ENCODE data around the gene NPAS1.

- TF ChIP-seq CTCF (IDR thresholded peaks at IDR 0.05), result no peak
- no peak for TF ChIP-seq ZFX (IDR thresholded peaks at IDR 0.05; ENCODE audit: borderline replicate concordance)
These were observed 26.7 kb upstream of the NPAS1 start for GRCh38 chr19:46992699-46993535.

All from 22Rv1 (cell line).